GM18909 (cell line): ENCODE measurements around the gene WDR19.
"Not testable (repeated sequence)": the region's sequence is repeated elsewhere in the genome, so short reads cannot be mapped to it uniquely, and the experiment has no call there.

Source experiments
- ATAC-seq: cut with Tn5 transposase; IDR thresholded peaks from one replicate; pipeline ENCODE4 v1.9.1; 2021; ENCODE audit warnings: mild to moderate bottlenecking; ENCODE audit not compliant: unreplicated experiment, poor library complexity

The WDR19 gene

GRCh38 chr4:39231660-39232059, 49.3 kb downstream of the WDR19 start:
- no peak for ATAC-seq

DNA sequence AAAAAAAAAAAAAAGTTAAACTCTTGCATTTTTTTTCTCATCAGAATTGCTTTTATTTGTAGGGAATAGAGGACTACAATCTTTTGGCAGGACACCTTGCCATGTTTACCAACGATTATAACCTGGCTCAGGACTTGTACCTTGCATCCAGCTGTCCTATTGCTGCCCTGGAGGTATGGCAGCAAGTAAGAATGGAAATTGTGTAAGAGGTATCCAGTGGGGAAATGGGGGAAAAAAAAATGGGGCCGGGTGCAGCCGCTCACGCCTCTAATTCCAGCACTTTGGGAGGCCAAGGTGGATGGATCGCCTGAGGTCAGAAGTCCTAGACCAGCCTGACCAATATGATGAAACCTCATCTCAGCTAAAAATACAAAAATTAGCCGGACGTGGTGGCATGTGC, 49.8 kb downstream of the WDR19 start:
- no peak for ATAC-seq

DNA sequence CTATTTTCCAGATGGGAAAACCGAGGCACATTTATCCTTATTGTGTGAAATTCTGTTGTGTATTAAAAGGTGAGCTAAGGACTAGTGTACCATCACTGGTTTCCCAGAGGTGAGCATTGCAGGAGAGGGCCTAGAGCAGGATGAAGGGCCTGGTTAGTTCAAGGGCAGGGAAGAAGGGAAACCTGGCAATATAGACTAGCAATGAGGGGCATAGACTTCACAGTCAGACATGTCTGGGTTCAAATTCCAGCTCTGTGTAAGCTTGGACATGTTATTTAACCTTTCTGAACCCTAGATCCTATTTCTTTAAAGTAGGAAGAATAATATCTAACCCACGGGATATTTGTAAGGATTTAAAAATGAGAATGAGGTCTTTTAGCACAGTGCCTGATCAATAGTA, 50.8 kb downstream of the WDR19 start:
- no peak for ATAC-seq

DNA sequence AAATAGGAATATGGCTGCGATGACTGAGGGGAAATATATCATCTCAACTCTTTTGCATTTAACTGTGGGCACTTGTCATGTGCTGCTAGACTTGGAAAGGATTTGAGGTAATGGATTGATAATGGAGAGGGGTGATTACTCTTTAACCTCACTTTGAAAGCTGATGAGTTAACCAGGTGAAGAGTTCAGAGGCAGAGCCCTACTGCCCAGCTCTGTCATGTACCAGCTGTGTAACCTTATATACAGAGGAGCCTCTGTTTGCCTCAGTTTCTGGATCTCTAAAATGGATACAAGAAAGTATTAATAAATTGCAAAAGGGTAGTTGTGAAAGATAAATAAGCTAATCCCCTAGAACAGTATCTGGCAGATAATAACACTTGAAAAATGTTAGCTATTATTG, 51.5 kb downstream of the WDR19 start:
- ATAC-seq = no peak

DNA sequence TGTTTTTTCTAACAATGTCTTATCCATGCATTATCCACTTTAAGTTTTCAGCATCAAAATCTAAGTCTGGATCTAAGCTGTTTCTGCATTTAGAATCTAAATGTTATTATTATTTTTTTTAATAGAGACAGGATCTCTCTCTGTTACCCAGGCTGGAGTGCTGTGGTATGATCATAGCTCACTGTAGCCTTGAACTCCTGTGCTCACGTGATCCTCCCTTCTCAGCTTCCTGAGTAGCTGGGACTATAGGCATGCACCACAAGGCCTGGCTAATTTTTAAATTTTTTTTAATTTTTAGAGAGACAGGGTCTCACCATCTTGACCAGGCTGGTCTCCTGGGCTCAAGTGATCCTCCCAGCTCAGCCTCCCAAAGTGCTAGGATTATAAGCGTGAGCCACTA, 52.7 kb downstream of the WDR19 start:
- ATAC-seq = no peak

DNA sequence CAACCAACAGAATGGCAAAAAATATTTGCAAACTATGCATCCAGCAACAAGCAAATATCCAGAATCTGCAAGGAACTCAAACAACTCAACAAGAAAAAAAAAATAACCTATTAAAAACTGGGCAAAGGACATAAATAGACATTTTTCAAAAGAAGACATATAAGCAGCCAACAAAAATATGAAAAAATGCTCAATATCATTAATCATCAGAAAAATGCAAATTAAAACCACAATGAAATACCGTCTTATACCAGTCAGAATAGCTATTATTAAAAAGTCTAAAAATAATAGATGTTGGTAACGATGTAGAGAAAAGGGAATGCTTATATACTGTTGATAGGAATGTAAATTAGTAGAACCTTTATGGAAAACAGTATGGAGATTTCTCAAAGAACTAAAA, 53.4 kb downstream of the WDR19 start:
- ATAC-seq = no peak

DNA sequence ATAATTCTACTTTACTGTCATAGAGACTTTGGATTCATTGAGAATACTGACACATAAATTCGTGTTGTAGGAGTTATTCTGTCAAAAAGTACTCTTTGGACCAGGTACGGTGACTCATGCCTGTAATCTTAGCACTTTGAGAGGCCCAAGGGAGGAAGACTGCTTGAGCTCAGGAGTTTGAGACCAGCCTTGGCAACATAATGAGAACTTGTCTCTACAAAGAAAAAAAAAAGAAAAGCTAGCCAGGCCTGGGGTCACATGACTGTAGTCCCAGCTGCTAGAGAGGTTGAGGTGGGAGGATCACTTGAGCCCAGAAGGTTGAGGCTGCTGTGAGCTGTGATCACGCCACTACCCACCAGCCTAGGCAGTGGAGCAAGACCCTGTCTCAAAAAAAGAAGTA, 54.9 kb downstream of the WDR19 start:
- no peak for ATAC-seq

- no peak for ATAC-seq
Observed at GRCh38 chr4:39243462-39243861, 61.1 kb downstream of the WDR19 start.

GRCh38 chr4:39255266-39255665, 72.9 kb downstream of the WDR19 start:
- ATAC-seq = no peak

GRCh38 chr4:39255871-39256270, 73.5 kb downstream of the WDR19 start:
- no peak for ATAC-seq

GRCh38 chr4:39256436-39256835, 74.1 kb downstream of the WDR19 start:
- ATAC-seq = no peak

- no peak for ATAC-seq
Observed at GRCh38 chr4:39259571-39260330, 77.4 kb downstream of the WDR19 start.

- no peak for ATAC-seq
Observed at GRCh38 chr4:39263895-39264294, 81.6 kb downstream of the WDR19 start.

DNA sequence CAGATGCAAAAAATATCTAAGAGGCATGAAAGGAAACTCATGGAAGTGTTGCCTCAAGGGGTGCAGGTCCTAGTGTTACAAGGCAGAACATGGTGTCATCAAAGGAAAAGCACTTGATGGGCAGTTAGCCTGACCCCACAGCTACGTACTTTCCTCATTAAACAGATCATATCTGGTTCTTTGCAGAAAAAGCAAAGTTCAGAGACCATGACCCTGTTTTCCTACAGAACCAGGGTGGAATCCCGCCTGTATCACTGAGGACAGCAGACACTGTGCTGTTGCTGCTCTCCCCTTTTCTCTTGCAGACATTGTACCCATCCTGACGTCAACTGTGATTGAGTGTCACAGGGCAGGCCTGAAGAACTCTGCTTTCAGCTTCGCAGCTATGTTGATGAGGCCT, 92.2 kb downstream of the WDR19 start:
- no peak for ATAC-seq

DNA sequence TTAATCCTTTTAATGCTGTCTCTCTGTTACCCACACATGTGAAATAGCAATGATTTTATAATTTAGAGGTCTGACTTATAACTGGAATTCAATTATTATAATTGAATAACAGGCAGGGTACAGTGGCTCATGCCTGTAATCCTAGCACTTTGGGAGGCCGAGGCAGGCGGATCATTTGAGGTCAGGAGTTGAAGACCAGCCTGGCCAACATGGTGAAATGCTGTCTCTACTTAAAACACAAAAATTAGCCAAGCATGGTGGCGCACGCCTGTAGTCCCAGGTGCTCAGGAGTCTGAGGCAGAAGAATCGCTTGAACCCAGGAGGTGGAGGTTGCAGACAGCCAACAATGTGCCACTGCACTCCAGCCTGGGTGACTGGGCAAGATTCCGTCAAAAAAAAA, 95.3 kb downstream of the WDR19 start:
- ATAC-seq = not testable (repeated sequence)

DNA sequence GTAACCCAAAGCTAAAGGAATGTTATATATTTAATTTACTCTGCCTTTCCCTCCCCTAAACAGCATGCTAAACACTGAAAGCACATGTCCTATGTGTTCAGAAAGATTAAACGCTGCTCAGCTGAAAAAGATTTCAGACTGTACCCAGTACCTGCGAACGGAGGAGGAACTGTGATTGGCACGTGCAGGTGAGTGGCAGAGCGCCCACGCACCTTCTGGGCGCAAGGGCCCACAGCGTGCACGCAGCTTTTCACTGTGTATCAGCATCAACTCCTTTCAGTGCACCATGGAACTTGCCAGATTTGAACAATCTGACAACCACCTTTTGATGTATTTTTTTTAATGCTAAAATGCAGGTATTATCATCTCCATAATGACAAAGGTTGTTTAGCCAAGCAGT, 96.1 kb downstream of the WDR19 start:
- no peak for ATAC-seq

DNA sequence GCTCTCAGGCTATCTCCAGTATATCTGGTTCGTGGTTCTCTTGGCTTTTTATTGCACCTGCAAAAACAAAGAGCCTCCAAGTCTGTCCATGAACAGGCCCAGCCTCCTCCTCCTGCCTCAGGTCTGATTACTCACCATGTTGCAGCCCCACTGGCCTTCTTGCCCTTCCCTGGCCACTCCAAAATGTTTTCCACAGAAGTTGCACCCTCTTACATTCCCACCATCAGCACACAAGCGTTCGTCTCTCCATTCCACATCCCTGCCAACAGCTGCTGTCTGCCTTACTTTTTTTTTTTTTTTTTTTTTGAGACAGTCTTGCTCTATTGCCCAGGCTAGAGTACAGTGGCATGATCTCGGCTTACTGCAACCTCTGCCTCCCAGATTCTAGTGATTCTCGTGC, 97.1 kb downstream of the WDR19 start:
- no peak for ATAC-seq

DNA sequence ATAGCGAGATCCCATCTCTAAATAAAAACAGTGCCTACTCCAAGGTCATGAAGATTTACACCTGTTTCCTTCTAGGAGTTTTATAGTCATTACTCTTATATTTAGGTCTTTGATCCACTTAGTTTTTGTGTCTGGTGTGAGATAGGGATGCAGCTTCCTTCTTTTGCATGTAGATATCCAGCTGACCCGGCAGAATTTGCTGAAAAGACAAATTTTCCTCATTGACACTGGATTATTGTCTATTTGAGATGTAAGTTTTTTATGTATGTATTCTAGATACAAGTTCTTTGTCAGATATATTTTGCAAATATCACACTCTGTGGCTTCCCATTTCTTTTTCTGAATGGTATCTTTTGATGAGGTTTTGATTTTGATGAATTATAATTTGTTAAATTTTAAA, 98.4 kb downstream of the WDR19 start:
- no peak for ATAC-seq

GRCh38 chr4:39285111-39285795, 102.9 kb downstream of the WDR19 start:
- no peak for ATAC-seq

DNA sequence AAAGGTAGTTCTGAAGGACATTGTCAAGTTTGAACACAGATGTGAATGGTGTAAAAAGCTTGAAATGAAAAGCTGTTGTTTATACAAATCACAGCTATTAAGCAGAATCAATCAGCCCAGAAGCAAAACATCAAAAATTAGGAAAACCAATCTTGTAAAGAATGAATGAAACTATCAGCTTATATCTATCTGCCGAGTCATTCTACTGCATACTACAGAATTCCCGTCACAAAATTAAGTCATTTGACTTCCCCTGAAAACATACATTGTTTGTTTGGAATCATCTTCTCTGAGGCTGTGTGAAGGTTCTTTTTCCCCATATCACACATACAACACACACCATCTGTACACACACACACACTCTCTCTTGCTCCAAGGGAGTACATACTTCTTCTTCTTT, 103.5 kb downstream of the WDR19 start:
- no peak for ATAC-seq

GRCh38 chr4:39286263-39286662, 103.9 kb downstream of the WDR19 start:
- ATAC-seq = no peak

DNA sequence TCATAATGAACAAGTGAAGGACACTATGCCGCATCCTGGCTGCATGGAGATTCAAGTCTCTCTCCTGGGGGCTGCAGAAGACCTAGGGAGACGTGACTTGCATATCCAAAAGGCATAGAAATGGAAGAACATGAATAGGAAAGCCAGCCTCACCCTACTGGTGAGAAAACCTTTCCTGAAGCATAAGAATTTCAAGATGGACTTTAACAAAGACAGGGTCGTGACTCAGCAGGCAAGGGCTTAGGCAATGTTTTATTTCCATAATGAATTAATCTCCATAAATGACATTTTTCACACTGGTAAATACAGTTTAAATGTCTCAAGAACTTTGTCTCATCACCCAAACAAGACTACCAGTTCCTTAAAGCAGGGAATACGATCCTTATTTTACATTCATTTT, 104.9 kb downstream of the WDR19 start:
- ATAC-seq = no peak
